NCI-H1694 (cell line): ENCODE data around the gene BAIAP2.

Experiments used
- DNase-seq: peaks from one replicate; lab custom pipeline; 2025; lab: John Stamatoyannopoulos, UW

BAIAP2 gene

GRCh38 chr17:81053041-81053970 lies 18.4 kb downstream of the BAIAP2 start:
- no peak for DNase-seq

DNA sequence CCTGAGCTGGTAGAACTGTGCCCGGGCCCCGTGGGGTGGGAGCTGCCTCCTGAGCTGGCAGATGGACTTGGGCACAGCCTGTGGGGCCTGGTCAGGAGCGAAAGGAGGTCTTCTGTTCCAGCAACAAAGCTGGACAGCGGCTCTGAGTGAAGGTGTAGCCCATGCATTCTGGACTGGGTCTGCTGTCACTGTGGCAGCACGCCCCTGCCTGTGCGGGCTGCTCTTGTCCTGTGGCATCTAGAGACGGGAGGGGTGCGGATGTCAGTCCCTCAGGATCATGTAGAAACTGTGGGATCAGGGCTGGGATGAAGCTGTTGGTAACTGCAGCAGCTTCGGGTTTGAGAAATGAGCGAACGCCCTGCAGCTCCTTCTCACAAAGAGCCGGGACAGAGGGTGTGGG lies 19.4 kb downstream of the BAIAP2 start:
- DNase-seq, result no peak

DNA sequence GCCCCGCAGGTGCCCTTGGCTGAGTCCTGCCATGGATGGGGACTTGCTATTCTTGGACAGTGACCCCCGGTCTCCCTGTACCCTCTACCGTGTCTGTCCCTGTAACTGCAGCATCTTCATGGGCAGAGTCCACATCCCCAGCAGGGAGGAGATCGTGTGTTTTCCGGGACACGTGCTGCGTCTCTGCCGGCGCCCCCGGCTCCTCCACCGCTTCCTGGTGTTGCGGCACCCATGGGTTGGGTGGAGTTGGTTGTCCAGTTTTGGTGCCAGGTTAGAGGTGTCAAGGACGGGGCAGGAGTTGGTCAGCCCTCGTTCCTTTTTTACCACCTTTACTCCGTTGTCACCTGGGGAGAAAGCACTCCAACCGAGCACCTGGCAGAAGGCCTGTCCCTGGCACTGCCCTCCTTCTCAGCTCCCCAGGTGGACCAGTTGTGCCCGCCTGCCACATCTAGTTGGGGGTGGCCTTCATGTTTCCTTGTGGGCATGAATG lies 20.0 kb downstream of the BAIAP2 start:
- no peak for DNase-seq

DNA sequence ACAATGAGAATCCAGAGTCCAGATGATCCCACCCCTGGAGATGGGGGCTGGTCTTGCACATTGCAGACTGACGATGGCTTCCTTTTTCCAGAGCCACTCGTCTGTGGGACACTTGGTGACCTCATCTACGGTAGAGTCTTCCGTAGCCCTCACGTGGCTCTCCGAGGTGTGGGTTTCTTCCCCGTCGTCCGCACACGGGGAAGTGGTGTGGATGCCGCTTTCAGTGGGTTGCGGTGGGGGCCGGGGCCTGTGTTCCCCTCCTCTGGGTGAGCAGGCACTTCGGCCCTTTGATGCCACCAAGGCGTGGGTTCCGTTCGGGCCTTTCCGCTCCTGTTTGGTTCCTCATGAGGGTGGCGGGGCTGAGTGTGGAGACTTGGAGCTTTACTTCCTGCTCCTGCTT lies 21.4 kb downstream of the BAIAP2 start:
- no peak for DNase-seq

GRCh38 chr17:81057079-81057730 lies 22.3 kb downstream of the BAIAP2 start:
- DNase-seq, result no peak

- DNase-seq, result no peak
These were observed 22.8 kb downstream of the BAIAP2 start for GRCh38 chr17:81057777-81058176.

DNA sequence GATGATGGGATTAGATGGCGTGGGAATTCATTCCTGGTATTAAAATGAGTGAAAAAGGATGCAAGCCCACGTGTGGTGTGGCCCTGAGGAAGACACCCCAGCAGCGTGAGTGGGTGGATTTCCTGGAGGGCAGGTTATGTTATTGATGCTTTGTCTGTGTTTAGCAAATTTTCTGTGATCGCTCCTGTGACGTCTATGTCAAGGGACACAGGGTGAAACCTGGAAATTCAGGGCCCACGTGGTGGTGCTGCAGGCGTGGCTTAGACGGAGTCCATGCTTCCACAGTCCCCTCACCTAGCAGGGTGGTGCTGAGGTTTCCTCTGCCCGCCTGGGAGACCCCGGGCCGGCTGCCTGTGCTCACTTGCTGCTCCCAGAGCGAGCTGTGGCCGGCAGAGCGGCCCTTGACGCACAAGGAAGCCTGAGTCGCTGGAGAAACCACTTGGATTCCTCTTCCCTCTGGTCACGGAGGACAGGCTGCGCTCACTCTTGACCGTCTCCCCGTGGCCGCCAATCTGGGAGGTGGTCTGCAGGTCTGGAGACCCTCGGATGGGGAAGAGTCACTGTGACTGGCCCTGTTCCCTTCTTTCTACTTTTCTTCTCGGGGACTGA lies 23.4 kb downstream of the BAIAP2 start:
- no peak for DNase-seq

DNA sequence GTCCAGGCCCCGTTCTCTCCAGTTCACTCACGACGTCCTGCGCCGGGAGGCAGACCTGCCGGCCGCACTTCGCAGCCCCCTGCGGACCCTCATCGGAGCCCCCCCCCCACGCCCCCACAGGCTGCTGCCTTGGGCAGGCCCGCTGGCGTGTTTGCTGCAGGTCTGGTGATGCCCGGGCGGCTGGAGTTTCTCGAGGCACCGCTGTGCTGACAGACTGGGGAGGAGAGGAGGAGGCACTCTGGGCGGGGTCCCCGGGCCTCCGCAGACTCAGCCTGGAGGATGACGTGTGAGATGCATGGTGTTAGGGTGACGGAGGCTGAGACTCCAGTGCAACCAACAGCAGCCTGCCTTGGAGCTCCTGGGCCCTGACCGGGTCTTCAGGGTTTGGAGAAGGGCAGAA lies 24.1 kb downstream of the BAIAP2 start:
- no peak for DNase-seq

DNA sequence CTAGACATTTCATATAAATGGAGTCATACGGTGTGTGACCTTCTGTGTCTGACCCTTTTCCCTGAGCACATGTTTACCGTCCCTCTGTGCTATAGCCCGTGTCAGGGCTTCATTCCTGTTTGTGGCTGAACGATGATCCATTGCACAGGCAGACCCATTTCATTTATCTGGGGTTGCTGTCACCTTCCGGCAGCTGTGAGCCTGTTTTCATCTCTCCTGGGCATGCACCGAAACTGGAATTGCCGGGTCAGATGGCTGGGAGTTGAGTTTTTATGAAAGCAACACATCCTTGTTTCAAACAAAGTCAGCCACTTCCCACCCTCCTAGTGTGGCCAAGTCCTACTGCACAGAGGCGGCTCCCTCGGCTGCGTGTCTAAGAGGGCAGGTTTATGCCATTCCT lies 25.5 kb downstream of the BAIAP2 start:
- DNase-seq, result no peak

GRCh38 chr17:81061027-81061735 lies 26.2 kb downstream of the BAIAP2 start:
- DNase-seq, result no peak

DNA sequence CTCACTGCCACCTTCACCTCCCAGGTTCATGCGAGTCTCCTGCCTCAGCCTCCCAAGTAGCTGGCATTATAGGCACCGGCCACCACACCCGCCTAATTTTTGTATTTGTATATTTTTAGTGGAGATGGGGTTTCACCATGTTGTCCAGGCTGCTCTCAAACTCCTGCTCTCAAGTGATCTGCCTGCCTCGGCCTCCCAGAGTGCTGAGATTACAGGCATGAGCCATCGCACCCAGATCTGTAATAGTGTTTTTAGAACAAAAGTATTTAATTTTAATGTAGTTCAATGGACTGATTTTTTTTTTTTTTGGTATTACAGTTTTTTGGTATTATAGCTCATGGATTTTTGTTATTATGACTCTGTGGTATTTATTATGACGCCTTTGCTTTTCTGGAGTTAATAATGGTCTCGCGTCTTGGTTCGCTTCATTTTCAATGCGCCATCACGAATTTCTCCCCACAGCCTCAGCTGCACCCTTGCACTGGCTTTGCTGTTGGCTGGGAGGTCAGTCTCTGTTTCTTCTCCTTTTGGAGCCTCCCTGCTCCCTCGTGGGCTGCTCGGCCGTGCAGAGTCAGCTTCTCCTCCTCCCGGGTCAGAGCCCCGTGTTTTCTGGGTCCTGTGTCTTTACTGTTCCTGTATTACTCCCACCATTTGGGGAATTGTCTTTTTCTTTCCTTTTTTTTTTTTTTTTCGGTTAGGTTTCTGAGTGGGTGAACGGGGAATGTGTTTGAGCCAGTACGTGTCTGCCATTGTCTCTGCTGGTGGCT lies 27.2 kb downstream of the BAIAP2 start:
- DNase-seq, result no peak

GRCh38 chr17:81063106-81064093 lies 28.4 kb downstream of the BAIAP2 start:
- DNase-seq, result no peak

GRCh38 chr17:81064678-81065475 lies 29.9 kb downstream of the BAIAP2 start:
- no peak for DNase-seq

- DNase-seq, result no peak
These were observed 30.5 kb downstream of the BAIAP2 start for GRCh38 chr17:81065500-81065899.

DNA sequence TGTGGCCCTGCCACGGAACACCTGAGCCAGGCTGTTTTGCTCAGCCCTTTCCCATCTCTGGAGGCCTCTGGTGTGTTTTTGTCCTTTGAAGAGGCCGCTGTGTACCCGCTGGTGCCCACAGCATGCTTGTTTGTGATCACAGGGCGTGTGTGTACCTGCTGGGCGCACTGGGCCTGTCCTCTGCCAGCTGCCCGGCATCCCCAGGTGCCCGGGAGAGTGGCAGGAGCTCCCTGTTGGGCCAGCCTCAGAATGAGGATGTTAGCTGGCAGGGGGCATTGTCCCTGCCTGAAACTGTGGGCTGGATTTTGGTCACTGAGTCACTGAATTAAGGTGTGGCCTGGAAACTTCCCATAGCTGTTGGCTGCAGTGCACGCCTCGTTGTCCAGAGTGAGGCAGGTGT lies 31.1 kb downstream of the BAIAP2 start:
- no peak for DNase-seq

DNA sequence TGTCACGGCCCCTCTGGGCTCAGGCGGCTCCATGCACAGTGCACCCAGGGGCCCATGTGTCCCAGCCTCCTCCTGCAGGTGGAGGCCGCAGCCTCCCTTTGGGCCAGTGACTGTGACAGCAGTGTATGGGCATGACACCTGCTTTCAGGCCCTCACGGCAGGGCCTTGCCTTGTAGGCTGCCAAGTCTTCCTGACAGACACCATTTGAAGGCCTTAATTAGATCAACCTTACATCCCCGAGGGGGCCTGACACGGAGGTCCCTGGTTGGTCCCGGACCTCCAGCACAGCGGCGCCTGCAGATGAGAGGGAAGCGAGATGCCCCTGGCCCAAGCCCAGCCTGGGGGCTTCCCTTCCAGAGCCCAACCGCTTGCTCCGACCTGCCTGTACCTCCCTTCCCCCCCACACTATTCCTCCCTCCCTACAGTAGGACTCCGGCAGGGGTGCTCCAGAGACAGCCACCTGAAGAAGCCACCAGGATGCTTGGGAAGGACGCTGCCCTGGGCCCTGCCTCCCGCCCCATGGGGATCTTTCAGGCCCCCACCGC lies 31.9 kb downstream of the BAIAP2 start:
- no peak for DNase-seq

GRCh38 chr17:81067391-81067811 lies 32.5 kb downstream of the BAIAP2 start:
- DNase-seq, result no peak

GRCh38 chr17:81068411-81069134 lies 33.6 kb downstream of the BAIAP2 start:
- DNase-seq, result no peak
